GM23338 (cell line): Measurements from ENCODE around the gene PHF24. TPM values are rescaled to one million over a fixed set of nuclear protein-coding genes. Genes with fewer than 3 reads are reported as not detected.
A peak's percentile ranks its signal among the peaks of the same experiment; 100 is the strongest.

Experiments used
- ATAC-seq: fragments of 200-7000 bp; cut with Tn5 transposase; 3 replicates; pipeline ENCODE4 v1.9.1; 2020
- DNase-seq: peaks from one replicate; pipeline ENCODE4 v3.0.0-alpha.2; 2015; ENCODE audit warnings: low spot score
- H2AFZ ChIP-seq: fragments of 200-600 bp; sonication (generic); 2 replicates; pipeline ENCODE4 v1.8.0; 2016; ENCODE audit warnings: antibody characterized with exemption, mild to moderate bottlenecking, moderate library complexity
- H3F3A ChIP-seq: fragments of 200-600 bp; sonication (generic); replicated peaks from 2 replicates; pipeline ENCODE4 v1.8.0; 2017; ENCODE audit warnings: antibody characterized with exemption, mixed run types, low read depth
- H3K27ac ChIP-seq: fragments of 200-600 bp; sonication (generic); 2 replicates; pipeline ENCODE4 v1.6.1; 2016; ENCODE audit warnings: low read depth
- H3K27me3 ChIP-seq: fragments of 200-600 bp; sonication (generic); 2 replicates; pipeline ENCODE4 v1.8.0; 2016; ENCODE audit warnings: mild to moderate bottlenecking, mixed run types, moderate library complexity; ENCODE audit not compliant: insufficient read depth
- H3K36me3 ChIP-seq: fragments of 200-600 bp; sonication (generic); 2 replicates; pipeline ENCODE4 v1.8.0; 2016; ENCODE audit warnings: mild to moderate bottlenecking; ENCODE audit not compliant: insufficient read depth
- H3K4me1 ChIP-seq: fragments of 200-600 bp; sonication (generic); 2 replicates; pipeline ENCODE4 v1.8.0; 2016; ENCODE audit warnings: mild to moderate bottlenecking, moderate library complexity; ENCODE audit not compliant: insufficient read depth
- H3K4me2 ChIP-seq: fragments of 200-600 bp; sonication (generic); 2 replicates; pipeline ENCODE4 v1.7.1; 2017; ENCODE audit warnings: mixed run types
- H3K4me3 ChIP-seq: fragments of 200-600 bp; sonication (generic); 2 replicates; pipeline ENCODE4 v1.6.1; 2016; ENCODE audit warnings: mixed run types
- H3K79me2 ChIP-seq: fragments of 200-600 bp; sonication (generic); replicated peaks from 2 replicates; pipeline ENCODE4 v1.8.0; 2017; ENCODE audit warnings: mild to moderate bottlenecking; ENCODE audit not compliant: insufficient read depth
- H3K9me2 ChIP-seq: fragments of 200-600 bp; sonication (generic); 2 replicates; pipeline ENCODE4 v1.8.0; 2017; ENCODE audit not compliant: insufficient read depth
- H4K20me1 ChIP-seq: fragments of 200-600 bp; sonication (generic); replicated peaks from 2 replicates; pipeline ENCODE4 v1.8.0; 2017; ENCODE audit warnings: mild to moderate bottlenecking; ENCODE audit not compliant: insufficient read depth
- H3K27ac Mint-ChIP-seq: 2 replicates; pipeline ENCODE4 v1.8.0; 2020; ENCODE audit warnings: inconsistent platforms, mild to moderate bottlenecking, moderate library complexity, mixed read lengths
- H3K27me3 Mint-ChIP-seq: 3 replicates; pipeline ENCODE4 v1.8.0; 2022; ENCODE audit warnings: low read depth, mild to moderate bottlenecking, moderate library complexity, mixed read lengths, inconsistent platforms; ENCODE audit not compliant: insufficient read depth, poor library complexity
- H3K36me3 Mint-ChIP-seq: 3 replicates; pipeline ENCODE4 v1.8.0; 2021; ENCODE audit warnings: low read depth, mild to moderate bottlenecking, inconsistent platforms, moderate library complexity, mixed read lengths
- H3K4me1 Mint-ChIP-seq: 3 replicates; pipeline ENCODE4 v1.8.0; 2020; ENCODE audit warnings: mild to moderate bottlenecking, inconsistent platforms, mixed read lengths
- H3K4me3 Mint-ChIP-seq: 3 replicates; pipeline ENCODE4 v1.8.0; 2021; ENCODE audit warnings: moderate library complexity, mild to moderate bottlenecking, inconsistent platforms, mixed read lengths
- H3K9me3 Mint-ChIP-seq: 3 replicates; pipeline ENCODE4 v1.8.0; 2020; ENCODE audit warnings: moderate library complexity, mild to moderate bottlenecking, inconsistent platforms, mixed read lengths
- STAT1 ChIP-seq: IDR thresholded peaks from one replicate; pipeline ENCODE4 v1.6.1; 2016; ENCODE audit warnings: antibody characterized with exemption; ENCODE audit not compliant: unreplicated experiment
- polyA plus RNA-seq: library from polyadenylated mRNA; unstranded; fragments of >200 nt; fragmentation: Nextera tagmentation; extraction: Ambion mirVana; gene quantifications from 2 replicates; pipeline ENCODE4 v1.2.1, GENCODE V29; 2016
- total RNA-seq: library from RNA; depleted of rRNA; stranded (reverse); fragments of >200 nt; shearing (Covaris generic); gene quantifications from 2 replicates; pipeline ENCODE4 v1.2.3, GENCODE V29; 2014
- TF ChIP-seq, protein P1 (sequence below), 2 experiments: fragments of 200-600 bp in 1 of 2; sonication (generic) in 1 of 2; conservative IDR thresholded peaks; 2 replicates each; pipeline versions ENCODE4 v1.5.1 to v1.6.1; 2016 to 2017; ENCODE audit warnings: antibody characterized with exemption in 2 of 2, low read depth in 2 of 2, mild to moderate bottlenecking in 2 of 2, moderate library complexity in 1 of 2
- TF ChIP-seq, protein P2 (sequence below): IDR thresholded peaks from one replicate; pipeline ENCODE4 v1.6.1; 2018; ENCODE audit warnings: antibody characterized with exemption; ENCODE audit not compliant: unreplicated experiment
- TF ChIP-seq, protein P3 (sequence below): IDR thresholded peaks from 2 replicates; pipeline ENCODE4 v1.6.1; 2016; ENCODE audit warnings: antibody characterized with exemption

The PHF24 gene
- total and polyA plus RNA-seq, 2 experiments from 2014 or later, result 0.05 to 0.14 TPM

DNA sequence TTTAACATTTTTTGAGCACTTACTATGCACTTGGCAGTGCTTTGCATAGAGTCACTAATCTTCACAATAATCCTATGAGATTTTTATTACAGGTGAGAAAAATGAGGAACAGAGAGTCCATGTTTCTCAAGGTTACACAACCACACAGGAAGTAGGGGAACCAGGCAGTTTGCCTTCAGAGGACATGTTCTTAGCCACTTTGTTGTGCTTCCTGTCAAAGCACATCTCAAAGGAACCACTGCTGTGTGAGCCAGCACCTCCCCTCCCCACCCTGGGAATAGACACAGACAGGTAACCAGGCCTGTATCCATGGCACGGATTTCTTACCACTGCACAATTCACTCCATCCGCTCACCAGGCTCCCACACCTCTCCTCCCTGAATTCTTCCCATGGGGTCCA lies 25.1 kb downstream of the PHF24 start (continued):
- TF ChIP-seq, protein P1, sequence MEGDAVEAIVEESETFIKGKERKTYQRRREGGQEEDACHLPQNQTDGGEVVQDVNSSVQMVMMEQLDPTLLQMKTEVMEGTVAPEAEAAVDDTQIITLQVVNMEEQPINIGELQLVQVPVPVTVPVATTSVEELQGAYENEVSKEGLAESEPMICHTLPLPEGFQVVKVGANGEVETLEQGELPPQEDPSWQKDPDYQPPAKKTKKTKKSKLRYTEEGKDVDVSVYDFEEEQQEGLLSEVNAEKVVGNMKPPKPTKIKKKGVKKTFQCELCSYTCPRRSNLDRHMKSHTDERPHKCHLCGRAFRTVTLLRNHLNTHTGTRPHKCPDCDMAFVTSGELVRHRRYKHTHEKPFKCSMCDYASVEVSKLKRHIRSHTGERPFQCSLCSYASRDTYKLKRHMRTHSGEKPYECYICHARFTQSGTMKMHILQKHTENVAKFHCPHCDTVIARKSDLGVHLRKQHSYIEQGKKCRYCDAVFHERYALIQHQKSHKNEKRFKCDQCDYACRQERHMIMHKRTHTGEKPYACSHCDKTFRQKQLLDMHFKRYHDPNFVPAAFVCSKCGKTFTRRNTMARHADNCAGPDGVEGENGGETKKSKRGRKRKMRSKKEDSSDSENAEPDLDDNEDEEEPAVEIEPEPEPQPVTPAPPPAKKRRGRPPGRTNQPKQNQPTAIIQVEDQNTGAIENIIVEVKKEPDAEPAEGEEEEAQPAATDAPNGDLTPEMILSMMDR (conservative IDR thresholded peaks at IDR 0.05; ENCODE audit: low read depth in 2 of 2), result no peak

DNA sequence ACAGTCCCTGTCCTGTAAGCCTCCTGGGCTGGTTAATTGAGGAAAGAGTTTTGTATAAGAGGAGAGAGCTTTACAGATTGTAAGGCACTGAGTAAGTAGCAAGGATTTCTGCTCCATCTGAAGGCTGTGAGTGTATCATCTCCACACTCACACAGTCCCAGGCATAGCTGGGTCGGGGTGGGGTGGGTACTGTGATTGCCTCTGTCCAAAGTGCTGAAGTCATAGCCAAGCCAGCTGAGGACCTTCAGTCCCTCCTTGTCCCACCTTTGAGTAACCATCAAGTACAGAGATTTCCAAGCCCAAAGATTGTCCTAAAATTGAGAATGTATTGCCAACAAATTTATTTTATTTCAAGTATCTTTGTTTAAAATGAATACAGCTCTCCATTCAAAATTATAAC lies 26.0 kb downstream of the PHF24 start:
- H3K27ac ChIP-seq, result no peak overlapping the region
- no peaks in the 10 kb centered on the region for H3K36me3 ChIP-seq
- no peak overlapping the region for H3K27ac Mint-ChIP-seq
- DNase-seq, result peak; percentile 74
- H3K4me3 ChIP-seq, result no peak overlapping the region
- TF ChIP-seq, protein P1 (conservative IDR thresholded peaks at IDR 0.05; ENCODE audit: low read depth in 2 of 2), result no peak
- TF ChIP-seq, protein P2, sequence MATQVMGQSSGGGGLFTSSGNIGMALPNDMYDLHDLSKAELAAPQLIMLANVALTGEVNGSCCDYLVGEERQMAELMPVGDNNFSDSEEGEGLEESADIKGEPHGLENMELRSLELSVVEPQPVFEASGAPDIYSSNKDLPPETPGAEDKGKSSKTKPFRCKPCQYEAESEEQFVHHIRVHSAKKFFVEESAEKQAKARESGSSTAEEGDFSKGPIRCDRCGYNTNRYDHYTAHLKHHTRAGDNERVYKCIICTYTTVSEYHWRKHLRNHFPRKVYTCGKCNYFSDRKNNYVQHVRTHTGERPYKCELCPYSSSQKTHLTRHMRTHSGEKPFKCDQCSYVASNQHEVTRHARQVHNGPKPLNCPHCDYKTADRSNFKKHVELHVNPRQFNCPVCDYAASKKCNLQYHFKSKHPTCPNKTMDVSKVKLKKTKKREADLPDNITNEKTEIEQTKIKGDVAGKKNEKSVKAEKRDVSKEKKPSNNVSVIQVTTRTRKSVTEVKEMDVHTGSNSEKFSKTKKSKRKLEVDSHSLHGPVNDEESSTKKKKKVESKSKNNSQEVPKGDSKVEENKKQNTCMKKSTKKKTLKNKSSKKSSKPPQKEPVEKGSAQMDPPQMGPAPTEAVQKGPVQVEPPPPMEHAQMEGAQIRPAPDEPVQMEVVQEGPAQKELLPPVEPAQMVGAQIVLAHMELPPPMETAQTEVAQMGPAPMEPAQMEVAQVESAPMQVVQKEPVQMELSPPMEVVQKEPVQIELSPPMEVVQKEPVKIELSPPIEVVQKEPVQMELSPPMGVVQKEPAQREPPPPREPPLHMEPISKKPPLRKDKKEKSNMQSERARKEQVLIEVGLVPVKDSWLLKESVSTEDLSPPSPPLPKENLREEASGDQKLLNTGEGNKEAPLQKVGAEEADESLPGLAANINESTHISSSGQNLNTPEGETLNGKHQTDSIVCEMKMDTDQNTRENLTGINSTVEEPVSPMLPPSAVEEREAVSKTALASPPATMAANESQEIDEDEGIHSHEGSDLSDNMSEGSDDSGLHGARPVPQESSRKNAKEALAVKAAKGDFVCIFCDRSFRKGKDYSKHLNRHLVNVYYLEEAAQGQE, result peak; percentile 86
- H3K9me3 Mint-ChIP-seq, result no peaks in the 10 kb centered on the region; the same call in 2 of the 3 replicates
- peak; percentile 48 for ATAC-seq
- no peak overlapping the region for H2AFZ ChIP-seq
- peaks cover 10% of the 10 kb centered on the region for H3K27me3 Mint-ChIP-seq
- peaks cover 28% of the 10 kb centered on the region for H3K4me1 Mint-ChIP-seq
- H3K9me2 ChIP-seq, result 0 out of 2 replicates have a peak, but pooled peaks cover 3% of the 10 kb centered on the region
- no peak overlapping the region for H3K4me2 ChIP-seq
- H3K79me2 ChIP-seq, result no peaks in the 10 kb centered on the region
- no peak overlapping the region for H3K4me3 Mint-ChIP-seq
- H3K4me1 ChIP-seq, result peaks cover 13% of the 10 kb centered on the region
- no peaks in the 10 kb centered on the region for H4K20me1 ChIP-seq
- H3K36me3 Mint-ChIP-seq, result no peaks in the 10 kb centered on the region
- H3F3A ChIP-seq, result no peaks in the 10 kb centered on the region
- H3K27me3 ChIP-seq, result no peaks in the 10 kb centered on the region

DNA sequence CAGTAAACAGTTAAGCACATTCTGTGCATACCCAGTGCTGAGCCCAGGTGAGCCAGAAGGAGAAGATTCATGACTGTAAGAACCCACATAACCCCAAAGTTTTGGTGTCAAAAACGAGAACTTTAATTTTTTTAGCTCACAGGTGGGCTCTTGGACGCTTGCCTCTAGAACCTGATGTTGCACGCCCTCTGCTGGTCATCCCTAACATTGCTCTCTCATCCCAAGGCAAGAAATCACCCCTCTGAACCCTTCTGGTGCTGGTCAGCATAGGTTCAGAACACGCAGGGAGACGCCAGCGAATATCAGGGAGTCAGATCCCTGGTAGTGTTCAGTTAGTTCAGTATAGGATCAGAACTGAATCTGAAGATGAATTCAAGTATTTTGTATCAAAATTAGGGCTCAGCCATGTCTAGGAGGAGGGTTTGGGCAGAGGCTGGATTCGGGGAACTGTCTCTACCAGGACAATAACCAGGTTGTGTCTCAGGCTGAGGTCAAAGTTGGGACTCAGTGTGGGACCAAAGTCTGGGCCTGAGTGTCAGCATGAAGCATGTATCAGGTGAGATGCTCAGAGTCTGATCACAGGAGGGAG lies 27.3 kb downstream of the PHF24 start:
- Histone ChIP-seq H3K4me2 (no peak overlapping the region), H3K79me2 (no peaks in the 10 kb centered on the region), H3F3A (no peaks in the 10 kb centered on the region; the same call in 1 of the 2 replicates), H4K20me1 (no peaks in the 10 kb centered on the region), H3K27me3 (no peaks in the 10 kb centered on the region), H2AFZ (no peak overlapping the region), H3K36me3 (no peaks in the 10 kb centered on the region), H3K27ac (no peak overlapping the region), H3K4me3 (no peak overlapping the region), H3K9me2 (0 out of 2 replicates have a peak, but pooled peaks cover 3% of the 10 kb centered on the region), H3K4me1 (peaks cover 13% of the 10 kb centered on the region)
- TF ChIP-seq, protein P3, sequence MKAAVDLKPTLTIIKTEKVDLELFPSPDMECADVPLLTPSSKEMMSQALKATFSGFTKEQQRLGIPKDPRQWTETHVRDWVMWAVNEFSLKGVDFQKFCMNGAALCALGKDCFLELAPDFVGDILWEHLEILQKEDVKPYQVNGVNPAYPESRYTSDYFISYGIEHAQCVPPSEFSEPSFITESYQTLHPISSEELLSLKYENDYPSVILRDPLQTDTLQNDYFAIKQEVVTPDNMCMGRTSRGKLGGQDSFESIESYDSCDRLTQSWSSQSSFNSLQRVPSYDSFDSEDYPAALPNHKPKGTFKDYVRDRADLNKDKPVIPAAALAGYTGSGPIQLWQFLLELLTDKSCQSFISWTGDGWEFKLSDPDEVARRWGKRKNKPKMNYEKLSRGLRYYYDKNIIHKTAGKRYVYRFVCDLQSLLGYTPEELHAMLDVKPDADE, result no peak
- no peak for TF ChIP-seq STAT1
- TF ChIP-seq, protein P2, result peak; percentile 48
- TF ChIP-seq, protein P1 (conservative IDR thresholded peaks at IDR 0.05; ENCODE audit: low read depth in 2 of 2), result peak; percentile 91 to 95
- H3K4me1 Mint-ChIP-seq, result peaks cover 28% of the 10 kb centered on the region
- no peak for ATAC-seq
- no peaks in the 10 kb centered on the region; the same call in 2 of the 3 replicates for H3K9me3 Mint-ChIP-seq
- DNase-seq, result peak; percentile 84
- H3K4me3 Mint-ChIP-seq, result no peak overlapping the region
- H3K36me3 Mint-ChIP-seq, result no peaks in the 10 kb centered on the region
- H3K27me3 Mint-ChIP-seq, result peaks cover 11% of the 10 kb centered on the region
- no peak overlapping the region for H3K27ac Mint-ChIP-seq
